GM19193 (cell line): ENCODE results near the gene MAGI1.

Source experiments
- POLR2A ChIP-seq: IDR thresholded peaks from 4 replicates; pipeline ENCODE4 v1.6.1; 2011; ENCODE audit not compliant: insufficient read depth, insufficient read length; ENCODE audit errors: extremely low read depth

MAGI1 gene

DNA sequence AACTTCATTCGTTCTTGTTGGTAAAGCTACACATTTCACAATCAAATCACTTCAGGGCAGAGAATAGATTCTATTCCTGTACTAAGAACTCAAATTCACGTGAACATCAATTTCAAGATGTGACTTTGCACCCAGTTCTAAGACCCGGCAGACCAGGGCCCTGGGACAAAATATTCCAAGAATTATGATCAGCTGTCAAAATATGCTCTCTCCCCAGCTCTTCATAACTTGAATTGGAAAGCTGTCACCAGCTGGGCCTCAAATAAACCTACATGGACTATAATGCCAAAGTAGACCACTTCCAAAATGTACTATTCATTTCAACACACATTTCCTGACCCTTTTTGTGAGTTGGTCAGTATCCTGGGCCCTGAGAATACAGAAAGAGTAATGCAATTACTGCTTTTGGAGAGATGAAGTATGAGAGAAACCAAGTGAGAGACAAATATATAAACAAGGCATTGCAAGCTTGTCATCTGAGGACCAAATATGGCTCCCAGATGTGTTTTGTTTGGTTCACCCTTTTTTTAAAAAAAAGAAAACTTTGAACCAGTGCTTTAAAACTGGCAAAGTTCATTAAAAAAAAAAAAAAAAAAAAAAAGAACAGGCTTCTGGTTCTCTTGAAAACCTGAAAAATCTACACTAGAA is 14.9 kb downstream of the MAGI1 start:
- TF ChIP-seq POLR2A, result no peak

DNA sequence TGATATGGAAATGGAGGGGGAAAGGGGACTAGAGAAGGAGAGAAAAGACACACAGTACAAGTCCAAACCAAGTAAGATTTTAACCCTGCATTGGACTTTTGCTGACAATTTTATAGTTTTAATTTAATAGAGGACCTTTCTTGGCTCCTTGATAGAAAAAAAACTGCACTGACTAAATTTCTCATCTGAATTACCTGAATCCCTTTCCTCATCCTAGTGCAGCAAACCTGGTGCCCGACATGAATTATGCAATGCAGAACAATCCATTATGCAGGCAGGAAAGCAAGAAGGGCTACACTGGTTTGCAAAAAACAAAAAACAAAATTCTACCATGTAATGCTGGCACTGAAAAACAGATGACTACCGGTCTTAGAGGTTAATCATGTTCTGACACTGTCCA is 15.5 kb downstream of the MAGI1 start:
- TF ChIP-seq POLR2A, result no peak

- TF ChIP-seq POLR2A, result no peak
Observed at GRCh38 chr3:66021731-66022131, 17.0 kb downstream of the MAGI1 start.

- TF ChIP-seq POLR2A, result no peak
Observed at GRCh38 chr3:66019896-66020295, 18.8 kb downstream of the MAGI1 start.

- no peak for TF ChIP-seq POLR2A
Observed at GRCh38 chr3:66018057-66019033, 20.4 kb downstream of the MAGI1 start.

DNA sequence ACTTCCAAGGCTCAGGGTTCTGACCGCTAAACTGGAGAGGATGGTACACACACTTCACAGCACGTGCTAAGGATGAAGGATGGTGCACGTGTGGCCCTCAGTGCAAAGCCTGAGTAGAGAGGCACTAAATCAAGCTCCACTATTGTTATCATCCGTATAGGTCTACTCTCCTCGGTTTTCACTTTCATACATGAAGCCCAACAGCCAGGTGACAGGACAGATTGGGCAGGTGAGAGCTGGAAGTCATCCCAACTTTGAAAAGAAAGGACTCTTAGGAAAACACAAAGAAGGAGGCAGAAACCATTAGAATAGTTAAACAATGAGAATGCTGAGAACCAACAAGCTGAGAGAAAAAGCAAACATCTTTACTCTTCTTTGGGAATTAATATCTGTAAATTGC is 21.1 kb downstream of the MAGI1 start:
- TF ChIP-seq POLR2A, result no peak

DNA sequence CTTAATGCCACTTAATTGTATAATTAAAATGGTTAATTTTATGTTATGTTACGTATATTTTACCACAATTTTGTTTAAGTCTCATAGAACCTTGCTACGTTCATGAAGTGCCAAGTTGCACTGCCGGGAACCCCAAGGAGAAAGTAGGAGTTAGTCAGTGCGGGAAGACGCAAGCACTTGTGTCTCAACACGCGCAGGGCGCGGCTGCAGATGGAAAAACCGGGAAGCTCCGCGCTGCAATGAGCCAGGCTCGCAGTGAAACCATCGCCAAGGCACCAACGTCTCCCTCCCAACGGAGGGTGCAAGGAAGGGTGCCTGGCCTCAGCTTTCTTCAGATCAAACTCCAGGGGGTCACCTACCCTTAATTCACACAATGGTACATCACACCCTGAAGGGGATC is 21.6 kb downstream of the MAGI1 start:
- no peak for TF ChIP-seq POLR2A

- TF ChIP-seq POLR2A, result no peak
Observed at GRCh38 chr3:66015841-66016240, 22.9 kb downstream of the MAGI1 start.

DNA sequence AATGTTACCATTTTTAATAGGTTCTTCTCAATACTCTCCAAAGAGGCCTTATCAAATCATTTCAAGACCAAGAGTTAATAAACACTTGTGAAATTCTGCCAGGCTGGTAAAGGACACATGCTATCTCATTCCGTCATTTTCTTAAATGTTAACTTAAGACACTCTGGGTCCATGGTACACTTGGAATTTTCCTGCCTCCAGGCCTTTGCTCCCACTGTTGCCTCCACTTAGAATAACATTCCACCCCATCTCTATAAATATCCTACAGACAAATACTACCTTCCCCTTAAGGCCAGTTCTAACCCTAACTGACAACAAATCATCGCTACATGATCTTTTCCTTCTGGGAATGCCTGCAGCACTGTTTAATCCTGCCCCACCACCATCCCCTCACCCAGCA is 24.1 kb downstream of the MAGI1 start:
- TF ChIP-seq POLR2A, result no peak

DNA sequence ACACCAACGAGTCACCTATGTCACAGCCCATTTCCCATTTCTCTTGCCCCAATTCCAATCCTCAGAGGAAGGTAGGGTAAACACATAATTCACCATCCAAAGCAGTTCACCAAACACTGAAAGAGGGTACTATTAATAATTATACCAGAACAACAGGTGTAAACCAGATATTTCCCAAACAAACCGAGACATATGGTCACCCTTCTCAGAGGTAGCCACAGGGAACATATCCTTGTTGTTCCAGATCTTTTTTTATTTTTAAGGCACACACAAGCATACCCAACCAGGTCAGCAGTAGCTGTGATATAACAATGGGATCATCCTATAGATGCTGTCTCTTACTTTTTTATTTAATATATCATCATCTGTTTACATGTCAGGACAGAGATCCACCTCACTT is 24.7 kb downstream of the MAGI1 start:
- no peak for TF ChIP-seq POLR2A

- no peak for TF ChIP-seq POLR2A
Observed at GRCh38 chr3:66012711-66013110, 26.0 kb downstream of the MAGI1 start.

DNA sequence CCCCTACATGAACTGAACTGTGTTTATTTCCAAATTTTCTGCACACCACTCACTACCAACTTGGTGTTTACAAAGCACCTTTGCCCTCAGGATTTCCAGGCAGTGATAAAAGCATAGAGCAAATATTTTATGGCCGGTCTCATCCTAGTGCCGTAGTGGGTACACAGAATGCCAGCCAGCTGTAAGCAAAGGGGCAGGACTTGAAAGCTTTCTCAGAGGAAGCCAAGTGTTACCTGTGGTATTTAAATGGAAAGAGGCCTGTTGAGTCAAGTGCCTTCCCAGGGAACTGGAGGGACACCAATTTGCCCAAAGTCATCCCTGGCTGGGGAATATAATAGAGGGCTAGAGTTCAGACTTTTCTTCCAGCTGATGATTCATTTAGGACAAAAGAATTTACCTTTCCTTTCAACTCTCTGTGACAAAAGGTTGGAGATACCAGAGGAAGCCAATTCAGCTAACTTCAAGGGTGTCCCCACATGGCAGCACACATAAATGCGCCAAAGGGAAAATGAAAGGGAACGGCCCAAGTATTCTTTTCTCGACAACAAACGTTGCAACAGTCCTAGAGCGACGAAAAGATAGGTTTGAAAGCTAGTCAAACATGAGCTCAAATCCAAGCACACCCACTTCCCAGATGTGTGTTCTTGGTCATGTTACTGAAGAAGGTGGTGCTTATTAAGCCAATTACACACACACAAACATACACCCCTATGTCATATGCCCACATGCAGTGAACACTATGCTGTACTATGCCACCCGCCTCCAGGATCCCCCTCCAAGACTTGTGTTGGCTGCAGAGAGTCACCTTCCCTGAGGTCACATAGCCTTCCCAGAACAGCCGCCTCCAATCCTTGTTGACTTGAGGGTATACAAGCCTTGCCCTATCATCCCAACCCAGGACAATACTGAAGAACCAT is 27.7 kb downstream of the MAGI1 start:
- TF ChIP-seq POLR2A, result no peak

DNA sequence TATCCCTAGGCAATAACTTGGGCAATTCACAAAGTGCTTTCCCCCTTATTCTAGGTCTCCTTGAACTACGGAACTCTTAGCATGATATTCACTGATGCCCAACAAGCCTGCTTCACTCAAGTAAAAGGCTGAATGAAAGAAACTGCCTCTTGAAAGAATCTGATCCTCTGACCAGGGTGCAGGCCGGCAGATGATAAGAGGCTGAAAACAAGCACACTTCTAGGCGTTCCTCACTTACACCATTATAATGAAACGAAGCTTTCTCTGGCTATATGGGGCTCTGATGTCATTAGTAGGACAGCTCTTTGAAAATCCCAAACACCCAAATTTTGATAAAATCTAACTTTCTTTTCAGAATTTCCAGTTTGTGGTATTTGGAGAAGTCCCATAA is 28.4 kb downstream of the MAGI1 start:
- no peak for TF ChIP-seq POLR2A

DNA sequence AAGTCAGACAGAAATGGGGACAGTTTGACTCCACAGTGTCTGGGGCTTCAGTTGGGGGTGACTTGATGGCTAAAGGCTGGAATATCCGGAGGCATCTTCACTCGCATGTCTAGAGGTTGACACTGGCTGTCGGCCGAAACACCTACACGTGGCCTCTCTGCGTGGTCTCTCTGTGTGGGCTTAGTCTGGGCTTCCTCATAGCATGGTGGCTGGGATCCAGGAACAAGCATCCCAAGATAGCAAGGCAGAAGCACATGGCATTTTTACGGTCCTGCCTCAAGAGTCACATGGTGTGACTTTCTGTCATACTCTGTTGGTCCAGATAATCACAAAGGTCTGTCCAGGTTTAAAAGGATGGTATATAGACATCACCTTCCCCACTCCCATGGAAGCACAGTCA is 34.5 kb downstream of the MAGI1 start:
- no peak for TF ChIP-seq POLR2A

DNA sequence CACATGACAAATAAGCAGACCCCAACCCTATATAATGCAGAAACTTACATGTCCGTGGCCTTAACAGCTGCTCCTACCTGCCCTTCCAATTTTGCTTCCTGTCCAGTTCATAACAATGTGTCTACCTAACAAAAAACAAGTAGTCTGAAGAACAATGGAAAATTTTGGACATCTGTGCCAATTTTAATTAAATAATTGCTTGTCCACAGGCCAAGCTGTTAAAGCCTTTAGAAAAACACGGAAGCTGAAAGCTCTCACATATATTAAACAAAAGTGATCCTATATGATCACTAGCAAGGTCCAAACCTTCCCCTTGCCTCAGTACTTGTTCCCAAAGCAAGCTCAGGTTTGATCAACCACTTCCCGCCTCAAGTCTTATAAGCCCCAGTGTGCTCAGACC is 37.1 kb downstream of the MAGI1 start:
- no peak for TF ChIP-seq POLR2A
